ENCODE data around the gene ZNF445. TPM values are rescaled to one million over a fixed set of nuclear protein-coding genes. Genes with fewer than 3 reads are reported as not detected.
A peak's percentile ranks its signal among the peaks of the same experiment; 100 is the strongest.
"Not testable (repeated sequence)": the region's sequence is repeated elsewhere in the genome, so short reads cannot be mapped to it uniquely, and the experiment has no call there.

The ZNF445 gene
- total RNA-seq, 1 experiment from 2014 or later: 15.9 TPM

DNA sequence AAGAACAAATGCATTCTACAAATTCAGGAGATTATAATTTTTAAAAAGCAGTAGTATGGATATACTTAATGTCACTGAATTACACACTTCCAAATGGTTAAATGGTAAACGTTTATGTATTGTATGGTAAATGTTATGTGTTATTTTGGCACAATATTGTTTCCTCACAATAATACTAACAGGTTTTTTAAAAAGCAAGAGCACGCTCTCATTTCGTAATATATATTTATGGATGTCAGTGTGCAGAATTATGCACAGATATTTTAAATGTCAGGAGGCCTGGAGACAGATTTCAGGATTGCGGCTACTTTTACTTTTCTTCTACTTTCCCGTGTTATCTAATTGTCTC, 533 bp downstream of the ZNF445 start:
- Histone ChIP-seq H3K27me3 (ENCODE audit: insufficient read depth, low read depth) (no peaks in the 10 kb centered on the region), H3K4me3 (peak overlapping the region; percentile 64), H3K79me2 (ENCODE audit: low read depth) (peaks cover 32% of the 10 kb centered on the region), H3K4me1 (replicated peaks; ENCODE audit: insufficient read depth) (peaks cover 9% of the 10 kb centered on the region; the same call in 1 of the 2 replicates), H3F3A (ENCODE audit: insufficient read depth, low read depth) (no peaks in the 10 kb centered on the region), H3K4me2 (peak overlapping the region; percentile 93), H3K36me3 (ENCODE audit: low read depth) (no peaks in the 10 kb centered on the region), H3K9me3 (ENCODE audit: insufficient read depth, low read depth) (no peaks in the 10 kb centered on the region), H4K20me1 (ENCODE audit: insufficient read depth) (no peaks in the 10 kb centered on the region), H3K9me2 (ENCODE audit: insufficient read depth) (no peaks in the 10 kb centered on the region), H3K27ac (no peak overlapping the region), H2AFZ (peak overlapping the region; percentile 99)
- no TSS peak for BruUV-seq (replicated peaks)
- intact Hi-C loops (cut with micrococcal nuclease; ENCODE audit: unreplicated experiment): loop anchor here (5.0 kb wide), 1 partner anchor 140 kb away; the partner anchor contains the start of gene TCAIM
- TF ChIP-seq EZH2 (IDR thresholded peaks at IDR 0.05; ENCODE audit: low read depth): no peak
- TF ChIP-seq, protein P1, sequence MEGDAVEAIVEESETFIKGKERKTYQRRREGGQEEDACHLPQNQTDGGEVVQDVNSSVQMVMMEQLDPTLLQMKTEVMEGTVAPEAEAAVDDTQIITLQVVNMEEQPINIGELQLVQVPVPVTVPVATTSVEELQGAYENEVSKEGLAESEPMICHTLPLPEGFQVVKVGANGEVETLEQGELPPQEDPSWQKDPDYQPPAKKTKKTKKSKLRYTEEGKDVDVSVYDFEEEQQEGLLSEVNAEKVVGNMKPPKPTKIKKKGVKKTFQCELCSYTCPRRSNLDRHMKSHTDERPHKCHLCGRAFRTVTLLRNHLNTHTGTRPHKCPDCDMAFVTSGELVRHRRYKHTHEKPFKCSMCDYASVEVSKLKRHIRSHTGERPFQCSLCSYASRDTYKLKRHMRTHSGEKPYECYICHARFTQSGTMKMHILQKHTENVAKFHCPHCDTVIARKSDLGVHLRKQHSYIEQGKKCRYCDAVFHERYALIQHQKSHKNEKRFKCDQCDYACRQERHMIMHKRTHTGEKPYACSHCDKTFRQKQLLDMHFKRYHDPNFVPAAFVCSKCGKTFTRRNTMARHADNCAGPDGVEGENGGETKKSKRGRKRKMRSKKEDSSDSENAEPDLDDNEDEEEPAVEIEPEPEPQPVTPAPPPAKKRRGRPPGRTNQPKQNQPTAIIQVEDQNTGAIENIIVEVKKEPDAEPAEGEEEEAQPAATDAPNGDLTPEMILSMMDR (conservative IDR thresholded peaks at IDR 0.05): no peak
- ChIA-PET CTCF (interaction anchor here (0.6 kb wide), 1 partner anchor 52 kb away, joined by 5 read pairs; no protein-coding TSS in a partner anchor), POLR2A (ENCODE audit: unreplicated experiment) (no interaction called here)
- no peak for DNase-seq

DNA sequence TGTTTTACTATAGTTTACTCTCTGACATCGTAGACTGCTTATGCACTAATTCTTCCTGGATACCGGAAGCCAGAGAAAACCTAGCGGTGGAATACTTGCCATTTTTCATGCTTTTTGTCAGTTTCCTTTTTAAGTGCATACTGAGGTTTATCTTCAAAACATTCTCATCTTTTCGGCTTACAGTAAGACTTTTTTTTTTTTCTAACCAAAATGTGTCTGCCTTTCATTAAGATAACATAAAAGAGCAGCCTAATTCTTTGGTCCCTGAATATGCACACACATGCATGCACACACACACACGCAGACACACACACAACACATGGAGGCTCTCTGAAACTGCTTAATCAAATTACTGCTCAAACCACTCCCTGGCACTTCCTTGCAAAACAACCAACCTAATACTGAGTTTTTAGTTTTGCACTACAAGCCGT, 1.3 kb downstream of the ZNF445 start:
- Histone ChIP-seq H4K20me1 (ENCODE audit: insufficient read depth) (no peaks in the 10 kb centered on the region), H3K4me1 (replicated peaks; ENCODE audit: insufficient read depth) (peaks cover 9% of the 10 kb centered on the region; the same call in 1 of the 2 replicates), H3K4me2 (peak overlapping the region; percentile 93), H3K27ac (no peak overlapping the region), H3K9me3 (ENCODE audit: insufficient read depth, low read depth) (no peaks in the 10 kb centered on the region), H2AFZ (no peak overlapping the region), H3F3A (ENCODE audit: insufficient read depth, low read depth) (no peaks in the 10 kb centered on the region), H3K36me3 (ENCODE audit: low read depth) (no peaks in the 10 kb centered on the region), H3K27me3 (ENCODE audit: insufficient read depth, low read depth) (no peaks in the 10 kb centered on the region), H3K79me2 (ENCODE audit: low read depth) (peaks cover 37% of the 10 kb centered on the region), H3K4me3 (peak overlapping the region; percentile 64), H3K9me2 (ENCODE audit: insufficient read depth) (no peaks in the 10 kb centered on the region)
- DNase-seq: no peak
- intact Hi-C loops (cut with micrococcal nuclease; ENCODE audit: unreplicated experiment): loop anchor here (5.0 kb wide), 1 partner anchor 139 kb away; the partner anchor contains the start of gene TCAIM
- POLR2A ChIA-PET (ENCODE audit: unreplicated experiment): no interaction called here
- no TSS peak for BruUV-seq (replicated peaks)
- TF ChIP-seq, protein P1 (conservative IDR thresholded peaks at IDR 0.05): no peak
- CTCF ChIA-PET: interaction anchor here (0.6 kb wide), 1 partner anchor 51 kb away, joined by 5 read pairs; no protein-coding TSS in a partner anchor

DNA sequence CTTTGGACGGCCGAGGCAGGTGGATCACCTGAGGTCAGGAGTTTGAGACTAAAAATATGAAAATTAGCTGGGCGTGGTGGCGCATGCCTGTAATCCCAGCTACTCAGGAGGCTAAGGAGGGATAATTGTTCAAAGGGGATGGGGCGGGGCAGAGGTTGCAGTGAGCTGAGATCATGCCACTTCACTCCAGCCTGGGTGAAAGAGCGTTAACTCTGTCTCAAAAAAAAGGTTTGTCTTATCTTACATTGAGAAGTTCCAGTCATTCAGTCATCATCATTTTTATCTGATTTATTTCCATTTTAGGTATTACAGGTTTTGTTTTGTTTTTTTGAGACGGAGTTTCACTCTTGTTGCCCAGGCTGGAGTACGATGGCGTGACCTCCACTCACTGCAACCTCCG, 2.6 kb downstream of the ZNF445 start:
- H4K20me1 ChIP-seq (ENCODE audit: insufficient read depth); H3F3A ChIP-seq (ENCODE audit: insufficient read depth, low read depth); BruUV-seq (replicated peaks); H3K27me3 ChIP-seq (ENCODE audit: insufficient read depth, low read depth); H3K4me2 ChIP-seq; POLR2A ChIA-PET (ENCODE audit: unreplicated experiment); H3K27ac ChIP-seq; H3K9me3 ChIP-seq (ENCODE audit: insufficient read depth, low read depth); CTCF ChIA-PET; H2AFZ ChIP-seq; H3K36me3 ChIP-seq (ENCODE audit: low read depth); H3K9me2 ChIP-seq (ENCODE audit: insufficient read depth); H3K4me3 ChIP-seq; H3K4me1 ChIP-seq (replicated peaks; ENCODE audit: insufficient read depth); DNase-seq: not testable (repeated sequence)
- H3K79me2 ChIP-seq (ENCODE audit: low read depth): peaks cover 40% of the 10 kb centered on the region
- intact Hi-C loops (cut with micrococcal nuclease; ENCODE audit: unreplicated experiment): loop anchor here (5.0 kb wide), 1 partner anchor 138 kb away; the partner anchor contains the start of gene TCAIM

DNA sequence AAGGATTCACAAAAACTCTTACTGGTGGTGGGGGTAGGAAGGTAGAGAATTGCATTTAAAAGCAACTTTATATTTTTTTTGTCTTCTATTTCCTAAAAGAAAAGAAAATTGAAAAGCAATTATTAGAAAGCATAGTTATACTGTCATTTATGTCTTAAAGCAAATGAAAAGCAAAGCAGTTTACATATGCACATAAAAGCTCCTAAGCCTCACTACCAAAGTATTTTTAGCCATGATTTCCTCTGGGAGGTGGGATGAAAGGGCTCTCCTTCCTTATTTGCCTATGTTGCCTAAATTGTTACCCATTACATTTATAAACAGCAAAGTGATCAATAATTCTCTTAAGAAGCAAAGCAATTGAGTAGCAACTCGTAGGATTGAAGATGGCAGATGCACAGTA, 7.0 kb downstream of the ZNF445 start:
- no peak for TF ChIP-seq EZH2 (IDR thresholded peaks at IDR 0.05; ENCODE audit: low read depth)
- TF ChIP-seq, protein P1 (conservative IDR thresholded peaks at IDR 0.05): no peak
- BruUV-seq (replicated peaks): no TSS peak
- Histone ChIP-seq H4K20me1 (ENCODE audit: insufficient read depth) (no peaks in the 10 kb centered on the region), H3K27me3 (ENCODE audit: insufficient read depth, low read depth) (no peaks in the 10 kb centered on the region), H3K27ac (no peak overlapping the region), H3K4me3 (no peak overlapping the region), H3K36me3 (ENCODE audit: low read depth) (0 out of 2 replicates have a peak, but pooled peaks cover 6% of the 10 kb centered on the region), H3K9me3 (ENCODE audit: insufficient read depth, low read depth) (no peaks in the 10 kb centered on the region), H3K79me2 (ENCODE audit: low read depth) (peaks cover 24% of the 10 kb centered on the region), H3K4me2 (no peak overlapping the region), H3F3A (ENCODE audit: insufficient read depth, low read depth) (peaks cover 10% of the 10 kb centered on the region; the same call in 1 of the 2 replicates), H3K9me2 (ENCODE audit: insufficient read depth) (no peaks in the 10 kb centered on the region), H3K4me1 (replicated peaks; ENCODE audit: insufficient read depth) (peaks cover 21% of the 10 kb centered on the region), H2AFZ (no peak overlapping the region)
- ChIA-PET POLR2A (ENCODE audit: unreplicated experiment) (no interaction called here), CTCF (no interaction called here)
- no peak for DNase-seq
- intact Hi-C loops (cut with micrococcal nuclease; ENCODE audit: unreplicated experiment): no loop called here

Measured in PC-9 (cell line).